ENCODE results near the gene HOXD10.

Gene HOXD10

GRCh38 chr2:176165370-176166050 lies 48.9 kb downstream of the HOXD10 start:
- no peak for DNase-seq

- no peak for DNase-seq
Observed at GRCh38 chr2:176166272-176166671, 49.7 kb downstream of the HOXD10 start.

- DNase-seq, result no peak
Observed at GRCh38 chr2:176167398-176167797, 50.8 kb downstream of the HOXD10 start.

- DNase-seq, result no peak
Observed at GRCh38 chr2:176169181-176169580, 52.6 kb downstream of the HOXD10 start.

Data from suppressor macrophage (primary cell).